Measurements from ENCODE around the gene USP30. TPM values are rescaled to one million over a fixed set of nuclear protein-coding genes. Genes with fewer than 3 reads are reported as not detected.
A peak's percentile ranks its signal among the peaks of the same experiment; 100 is the strongest.

The USP30 gene
- total RNA-seq, 1 experiment from 2014 or later = 7.8 TPM

DNA sequence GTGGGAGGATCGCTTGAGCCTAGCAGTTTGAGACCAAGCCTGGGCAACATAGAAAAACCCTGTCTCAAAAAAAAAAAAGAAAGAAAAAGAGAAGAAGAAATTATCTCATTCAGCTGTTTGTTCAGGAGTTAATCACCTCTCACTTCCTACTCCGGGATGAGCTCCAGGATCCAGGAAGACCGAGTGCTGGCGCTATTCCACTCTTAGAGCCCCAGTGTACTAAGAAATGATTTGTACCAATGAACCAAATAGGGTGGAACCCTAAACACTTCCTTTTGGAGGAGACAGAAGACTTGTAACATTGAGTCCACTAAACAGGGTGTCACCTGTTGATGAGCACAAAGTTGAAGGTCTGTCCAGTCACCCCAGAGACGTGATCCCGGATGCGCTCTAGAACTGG, 37.3 kb downstream of the USP30 start:
- DNase-seq = peak; percentile 12

More for the DNA sequence above, 37.3 kb downstream of the USP30 start:
- H3K79me1 ChIP-seq (ENCODE audit: insufficient read depth, low read depth, low read length, poor library complexity, severe bottlenecking) = no peaks in the 10 kb centered on the region
- no peaks in the 10 kb centered on the region for H3K4me1 ChIP-seq (ENCODE audit: insufficient read depth, low read length)
- Mint-ChIP-seq H3K4me1 (peaks cover 10 to 19% of the 10 kb centered on the region in 2 experiments; a peak in 2 of 4 replicates), H3K9me3 (no peaks in the 10 kb centered on the region), H3K4me3 (no peak overlapping the region), H3K27ac (peak overlapping the region in 1 of 3 experiments; percentile 11; a peak in 1 of 7 replicates), H3K27me3 (ENCODE audit: low read depth) (peaks cover 14% of the 10 kb centered on the region), H3K36me3 (ENCODE audit: insufficient read depth in 1 of 3, low read depth in 3 of 3) (peaks cover 12 to 54% (median 47%) of the 10 kb centered on the region in 3 experiments)
- H4K91ac ChIP-seq (ENCODE audit: insufficient read length, low read depth, low read length) = no peak overlapping the region
- no peaks in the 10 kb centered on the region for H3K9me3 ChIP-seq (ENCODE audit: control insufficient read depth, low read depth, low read length)
- H2BK15ac ChIP-seq (ENCODE audit: low read depth, low read length) = no peak overlapping the region
- H3K23ac ChIP-seq (ENCODE audit: insufficient read length, low read depth, low read length) = no peak overlapping the region
- no peak overlapping the region for H3K56ac ChIP-seq (ENCODE audit: insufficient read length, low read depth, low read length)
- H3K4ac ChIP-seq (ENCODE audit: low read depth, low read length) = no peak overlapping the region
- no peak overlapping the region for H3K9ac ChIP-seq (ENCODE audit: extremely low read depth, insufficient read length, low read length)
- no peak overlapping the region for H2BK20ac ChIP-seq (ENCODE audit: low read depth, low read length, poor library complexity, severe bottlenecking)
- H2AFZ ChIP-seq (ENCODE audit: low read length) = no peak overlapping the region
- H3K4me2 ChIP-seq (ENCODE audit: insufficient read depth, insufficient read length, low read length) = no peak overlapping the region
- no peaks in the 10 kb centered on the region for H4K20me1 ChIP-seq (ENCODE audit: control insufficient read depth, insufficient read depth, insufficient read length)
- no peaks in the 10 kb centered on the region for H3K79me2 ChIP-seq (ENCODE audit: insufficient read depth, low read length)
- WGBS (ENCODE audit: extremely low coverage, insufficient read length, low lambda C conversion rate) = no CpG with 5 or more reads among the region's 7 CpGs
- no peak overlapping the region for H3K18ac ChIP-seq (ENCODE audit: insufficient read length, low read depth, low read length)
- no peak overlapping the region for H2AK5ac ChIP-seq (ENCODE audit: insufficient read length, low read length)
- H3K27me3 ChIP-seq (ENCODE audit: insufficient read depth, low read length) = no peaks in the 10 kb centered on the region
- no peak overlapping the region for H3K27ac ChIP-seq (ENCODE audit: insufficient read length, low read depth, low read length)
- TF ChIP-seq, protein P1, sequence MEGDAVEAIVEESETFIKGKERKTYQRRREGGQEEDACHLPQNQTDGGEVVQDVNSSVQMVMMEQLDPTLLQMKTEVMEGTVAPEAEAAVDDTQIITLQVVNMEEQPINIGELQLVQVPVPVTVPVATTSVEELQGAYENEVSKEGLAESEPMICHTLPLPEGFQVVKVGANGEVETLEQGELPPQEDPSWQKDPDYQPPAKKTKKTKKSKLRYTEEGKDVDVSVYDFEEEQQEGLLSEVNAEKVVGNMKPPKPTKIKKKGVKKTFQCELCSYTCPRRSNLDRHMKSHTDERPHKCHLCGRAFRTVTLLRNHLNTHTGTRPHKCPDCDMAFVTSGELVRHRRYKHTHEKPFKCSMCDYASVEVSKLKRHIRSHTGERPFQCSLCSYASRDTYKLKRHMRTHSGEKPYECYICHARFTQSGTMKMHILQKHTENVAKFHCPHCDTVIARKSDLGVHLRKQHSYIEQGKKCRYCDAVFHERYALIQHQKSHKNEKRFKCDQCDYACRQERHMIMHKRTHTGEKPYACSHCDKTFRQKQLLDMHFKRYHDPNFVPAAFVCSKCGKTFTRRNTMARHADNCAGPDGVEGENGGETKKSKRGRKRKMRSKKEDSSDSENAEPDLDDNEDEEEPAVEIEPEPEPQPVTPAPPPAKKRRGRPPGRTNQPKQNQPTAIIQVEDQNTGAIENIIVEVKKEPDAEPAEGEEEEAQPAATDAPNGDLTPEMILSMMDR (conservative IDR thresholded peaks at IDR 0.05) = no peak
- no peak overlapping the region for H2BK5ac ChIP-seq (ENCODE audit: insufficient read length, low read length)
- no peak overlapping the region for H2BK120ac ChIP-seq (ENCODE audit: low read depth, low read length, poor library complexity, severe bottlenecking)
- no peak overlapping the region for H3K14ac ChIP-seq (ENCODE audit: insufficient read depth, low read length)
- H2BK12ac ChIP-seq (ENCODE audit: insufficient read length, low read depth, low read length) = no peak overlapping the region
- no peak overlapping the region for H4K8ac ChIP-seq (replicated peaks; ENCODE audit: insufficient read length, low read depth, low read length)
- H3T11ph ChIP-seq (ENCODE audit: low read length) = no peak overlapping the region
- no peak overlapping the region for H4K5ac ChIP-seq (ENCODE audit: insufficient read length, low read depth, low read length)
- peaks cover 6% of the 10 kb centered on the region for H3K23me2 ChIP-seq (ENCODE audit: insufficient read length, low read depth, low read length, poor library complexity, severe bottlenecking)
